Measurements from ENCODE around the gene UQCRFS1. TPM values are rescaled to one million over a fixed set of nuclear protein-coding genes. Genes with fewer than 3 reads are reported as not detected.

The UQCRFS1 gene
- total RNA-seq, 1 experiment from 2014 or later, result 60.6 TPM

DNA sequence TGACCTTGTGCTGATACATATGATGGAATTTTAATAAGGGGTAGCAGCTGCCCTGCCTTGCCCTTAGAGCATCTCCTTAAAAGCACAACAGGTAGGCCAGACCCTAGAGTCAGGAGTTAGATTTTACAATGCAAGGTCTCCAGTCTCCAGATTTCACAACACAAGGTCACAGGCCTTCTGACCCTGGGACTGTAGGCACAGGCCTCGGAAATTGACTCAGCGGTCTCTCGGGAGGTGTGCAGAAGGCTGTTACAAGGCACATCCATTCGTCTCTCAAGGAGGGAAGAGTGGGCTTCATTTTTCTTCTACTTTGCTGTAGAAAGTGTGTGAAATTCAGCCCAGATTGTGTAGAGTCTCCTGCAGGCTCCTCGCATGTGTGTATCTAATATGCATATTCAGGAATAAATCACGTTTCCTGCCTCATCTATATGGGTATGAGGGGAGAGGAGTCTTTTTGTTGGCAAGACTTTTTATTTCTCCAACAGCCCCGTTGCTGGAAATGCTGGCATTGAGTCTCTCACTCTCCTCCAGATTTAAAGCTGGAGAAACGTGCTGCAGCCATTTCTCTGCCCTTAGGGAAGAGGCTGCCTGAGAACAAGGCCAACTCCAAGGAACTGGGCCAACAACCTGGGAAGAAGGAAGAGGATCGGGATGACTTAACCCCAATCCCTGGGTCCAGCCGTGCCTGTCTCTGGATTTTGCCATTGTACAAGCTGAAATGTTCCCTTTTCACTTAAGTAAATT lies 24.5 kb downstream of the UQCRFS1 start:
- no peaks in the 10 kb centered on the region for H3K4me1 ChIP-seq (ENCODE audit: insufficient read depth, low read length)
- no peak overlapping the region for H3K4me3 ChIP-seq (ENCODE audit: low read length)
- H3K27ac ChIP-seq (ENCODE audit: low read length), result no peak overlapping the region
- no peak overlapping the region for H3K4me2 ChIP-seq (ENCODE audit: low read length)
- BruUV-seq (replicated peaks), result no TSS peak
- DNase-seq (no peak), ATAC-seq (no peak)
- H3K9me2 ChIP-seq (replicated peaks; ENCODE audit: low read length), result no peaks in the 10 kb centered on the region
- intact Hi-C loops (cut with micrococcal nuclease), result no loop called here
- no peak overlapping the region for H2AFZ ChIP-seq (ENCODE audit: low read length)
- ChIA-PET POLR2A (ENCODE audit: unreplicated experiment) (no interaction called here), CTCF (no interaction called here)
- no peak overlapping the region for H3K9ac ChIP-seq (ENCODE audit: low read length)
- H3K79me2 ChIP-seq (ENCODE audit: low read length), result no peaks in the 10 kb centered on the region
- no peaks in the 10 kb centered on the region for H3F3A ChIP-seq (ENCODE audit: low read length, unreplicated experiment)
- TF ChIP-seq EZH2phosphoT487 (IDR thresholded peaks at IDR 0.05; ENCODE audit: borderline replicate concordance, low read length) (no peak), EZH2 (IDR thresholded peaks at IDR 0.05; ENCODE audit: low read length, unreplicated experiment) (no peak)
- TF ChIP-seq, protein P1, sequence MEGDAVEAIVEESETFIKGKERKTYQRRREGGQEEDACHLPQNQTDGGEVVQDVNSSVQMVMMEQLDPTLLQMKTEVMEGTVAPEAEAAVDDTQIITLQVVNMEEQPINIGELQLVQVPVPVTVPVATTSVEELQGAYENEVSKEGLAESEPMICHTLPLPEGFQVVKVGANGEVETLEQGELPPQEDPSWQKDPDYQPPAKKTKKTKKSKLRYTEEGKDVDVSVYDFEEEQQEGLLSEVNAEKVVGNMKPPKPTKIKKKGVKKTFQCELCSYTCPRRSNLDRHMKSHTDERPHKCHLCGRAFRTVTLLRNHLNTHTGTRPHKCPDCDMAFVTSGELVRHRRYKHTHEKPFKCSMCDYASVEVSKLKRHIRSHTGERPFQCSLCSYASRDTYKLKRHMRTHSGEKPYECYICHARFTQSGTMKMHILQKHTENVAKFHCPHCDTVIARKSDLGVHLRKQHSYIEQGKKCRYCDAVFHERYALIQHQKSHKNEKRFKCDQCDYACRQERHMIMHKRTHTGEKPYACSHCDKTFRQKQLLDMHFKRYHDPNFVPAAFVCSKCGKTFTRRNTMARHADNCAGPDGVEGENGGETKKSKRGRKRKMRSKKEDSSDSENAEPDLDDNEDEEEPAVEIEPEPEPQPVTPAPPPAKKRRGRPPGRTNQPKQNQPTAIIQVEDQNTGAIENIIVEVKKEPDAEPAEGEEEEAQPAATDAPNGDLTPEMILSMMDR (conservative IDR thresholded peaks at IDR 0.05; ENCODE audit: low read depth, low read length), result no peak
- 0 out of 2 replicates have a peak, but pooled peaks cover 4% of the 10 kb centered on the region for H3K27me3 ChIP-seq (ENCODE audit: low read length)
- no peaks in the 10 kb centered on the region for H3K36me3 ChIP-seq (ENCODE audit: low read depth, low read length)
- H3K9me3 ChIP-seq (ENCODE audit: low read length), result no peaks in the 10 kb centered on the region
- H4K20me1 ChIP-seq (ENCODE audit: low read length), result no peaks in the 10 kb centered on the region

DNA sequence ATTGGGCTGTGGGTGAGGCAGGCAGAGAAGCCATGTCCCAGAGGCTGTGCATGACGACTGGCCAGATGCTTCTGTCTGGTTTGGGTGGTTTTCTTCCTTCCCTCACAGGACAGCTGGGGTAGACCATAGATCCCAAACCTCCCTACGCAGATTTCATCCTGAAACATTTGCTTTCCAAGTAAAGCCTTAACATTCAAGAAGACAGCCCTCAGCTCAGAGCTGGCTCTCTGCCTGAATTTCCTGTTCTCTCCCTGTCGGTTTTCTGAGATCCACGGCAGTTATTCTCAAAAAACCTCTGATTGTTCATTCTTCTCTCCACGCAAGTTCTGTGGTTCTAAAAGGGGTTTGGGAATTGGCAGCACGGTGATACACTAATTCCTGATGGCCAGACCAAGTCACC lies 25.3 kb downstream of the UQCRFS1 start:
- DNase-seq (no peak), ATAC-seq (no peak)
- Histone ChIP-seq H3K4me3 (ENCODE audit: low read length) (no peak overlapping the region), H3K4me1 (ENCODE audit: insufficient read depth, low read length) (no peaks in the 10 kb centered on the region), H3K4me2 (ENCODE audit: low read length) (no peak overlapping the region), H3K9me2 (replicated peaks; ENCODE audit: low read length) (no peaks in the 10 kb centered on the region), H3K36me3 (ENCODE audit: low read depth, low read length) (no peaks in the 10 kb centered on the region), H3K27me3 (ENCODE audit: low read length) (0 out of 2 replicates have a peak, but pooled peaks cover 4% of the 10 kb centered on the region), H3K27ac (ENCODE audit: low read length) (no peak overlapping the region), H4K20me1 (ENCODE audit: low read length) (no peaks in the 10 kb centered on the region), H3K9me3 (ENCODE audit: low read length) (no peaks in the 10 kb centered on the region), H3K79me2 (ENCODE audit: low read length) (no peaks in the 10 kb centered on the region), H2AFZ (ENCODE audit: low read length) (no peak overlapping the region), H3K9ac (ENCODE audit: low read length) (no peak overlapping the region), H3F3A (ENCODE audit: low read length, unreplicated experiment) (no peaks in the 10 kb centered on the region)
- TF ChIP-seq, protein P1 (conservative IDR thresholded peaks at IDR 0.05; ENCODE audit: low read depth, low read length), result no peak
- TF ChIP-seq EZH2phosphoT487 (IDR thresholded peaks at IDR 0.05; ENCODE audit: borderline replicate concordance, low read length) (no peak), EZH2 (IDR thresholded peaks at IDR 0.05; ENCODE audit: low read length, unreplicated experiment) (no peak)
- CTCF ChIA-PET, result no interaction called here
- POLR2A ChIA-PET (ENCODE audit: unreplicated experiment), result no interaction called here
- intact Hi-C loops (cut with micrococcal nuclease), result no loop called here
- BruUV-seq (replicated peaks), result no TSS peak

DNA sequence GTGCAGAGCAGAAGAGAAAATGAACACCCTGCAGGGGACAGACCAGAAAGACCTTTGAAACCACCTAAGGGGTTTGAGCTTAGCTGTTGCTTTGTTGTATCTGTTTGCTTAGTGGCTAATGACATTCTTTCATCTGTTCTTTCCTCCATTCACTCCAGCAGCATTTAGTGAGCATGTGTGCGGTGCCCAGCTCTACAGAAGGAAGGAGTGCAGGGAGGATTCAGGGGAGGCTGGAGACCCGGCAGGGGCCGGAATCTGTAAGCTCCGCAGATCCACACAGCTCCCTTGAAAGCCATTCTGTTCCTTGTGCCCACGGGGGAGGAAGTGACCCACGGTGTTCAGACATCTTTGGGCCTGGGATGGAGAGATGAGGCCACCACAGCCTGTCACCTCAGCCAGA lies 27.5 kb downstream of the UQCRFS1 start:
- DNase-seq (no peak), ATAC-seq (no peak)
- no peak overlapping the region for H3K9ac ChIP-seq (ENCODE audit: low read length)
- no peaks in the 10 kb centered on the region for H4K20me1 ChIP-seq (ENCODE audit: low read length)
- CTCF ChIA-PET, result no interaction called here
- H3K4me3 ChIP-seq (ENCODE audit: low read length), result no peak overlapping the region
- no peaks in the 10 kb centered on the region for H3K36me3 ChIP-seq (ENCODE audit: low read depth, low read length)
- TF ChIP-seq, protein P1 (conservative IDR thresholded peaks at IDR 0.05; ENCODE audit: low read depth, low read length), result no peak
- TF ChIP-seq EZH2phosphoT487 (IDR thresholded peaks at IDR 0.05; ENCODE audit: borderline replicate concordance, low read length), result no peak
- TF ChIP-seq EZH2 (IDR thresholded peaks at IDR 0.05; ENCODE audit: low read length, unreplicated experiment), result no peak
- no peak overlapping the region for H2AFZ ChIP-seq (ENCODE audit: low read length)
- H3K79me2 ChIP-seq (ENCODE audit: low read length), result no peaks in the 10 kb centered on the region
- intact Hi-C loops (cut with micrococcal nuclease), result no loop called here
- H3K9me2 ChIP-seq (replicated peaks; ENCODE audit: low read length), result no peaks in the 10 kb centered on the region
- 0 out of 2 replicates have a peak, but pooled peaks cover 4% of the 10 kb centered on the region for H3K27me3 ChIP-seq (ENCODE audit: low read length)
- no peak overlapping the region for H3K27ac ChIP-seq (ENCODE audit: low read length)
- no peak overlapping the region for H3K4me2 ChIP-seq (ENCODE audit: low read length)
- no peaks in the 10 kb centered on the region for H3F3A ChIP-seq (ENCODE audit: low read length, unreplicated experiment)
- POLR2A ChIA-PET (ENCODE audit: unreplicated experiment), result no interaction called here
- BruUV-seq (replicated peaks), result no TSS peak
- no peaks in the 10 kb centered on the region for H3K4me1 ChIP-seq (ENCODE audit: insufficient read depth, low read length)
- H3K9me3 ChIP-seq (ENCODE audit: low read length), result no peaks in the 10 kb centered on the region
